ENCODE measurements around the gene RPE65.
"Not testable (repeated sequence)": the region's sequence is repeated elsewhere in the genome, so short reads cannot be mapped to it uniquely, and the experiment has no call there.

Gene RPE65

DNA sequence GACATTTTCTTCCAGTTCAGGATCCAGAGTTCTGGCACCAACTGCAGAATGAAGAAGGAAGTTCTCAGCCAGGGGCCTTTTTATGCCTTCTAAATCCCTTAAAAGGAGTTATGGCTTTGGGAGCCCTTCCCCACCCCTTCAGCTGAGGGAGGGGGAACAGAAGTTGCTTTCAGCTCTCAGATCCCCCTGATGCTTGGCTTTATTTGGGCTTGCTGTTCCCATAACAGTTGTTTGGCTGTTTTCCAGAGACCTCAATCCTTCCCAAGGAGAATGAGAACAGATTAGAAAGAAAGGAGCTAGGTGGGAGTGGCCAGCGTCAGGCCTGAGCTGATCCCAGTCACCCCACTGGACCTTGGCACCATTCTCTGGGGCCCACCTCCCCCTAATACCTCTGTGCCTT lies at the start of gene RPE65:
RPE65 (minus strand) TSS at position 54 of the 400 bp plus-strand sequence; CDS start at position 5, 49 bp downstream.
- no peak within 1 kb of the TSS for H3K4me3 ChIP-seq (ENCODE audit: control insufficient read depth, low read depth, low read length)
- no peak for DNase-seq (ENCODE audit: low read depth)
- TF ChIP-seq, protein P1, sequence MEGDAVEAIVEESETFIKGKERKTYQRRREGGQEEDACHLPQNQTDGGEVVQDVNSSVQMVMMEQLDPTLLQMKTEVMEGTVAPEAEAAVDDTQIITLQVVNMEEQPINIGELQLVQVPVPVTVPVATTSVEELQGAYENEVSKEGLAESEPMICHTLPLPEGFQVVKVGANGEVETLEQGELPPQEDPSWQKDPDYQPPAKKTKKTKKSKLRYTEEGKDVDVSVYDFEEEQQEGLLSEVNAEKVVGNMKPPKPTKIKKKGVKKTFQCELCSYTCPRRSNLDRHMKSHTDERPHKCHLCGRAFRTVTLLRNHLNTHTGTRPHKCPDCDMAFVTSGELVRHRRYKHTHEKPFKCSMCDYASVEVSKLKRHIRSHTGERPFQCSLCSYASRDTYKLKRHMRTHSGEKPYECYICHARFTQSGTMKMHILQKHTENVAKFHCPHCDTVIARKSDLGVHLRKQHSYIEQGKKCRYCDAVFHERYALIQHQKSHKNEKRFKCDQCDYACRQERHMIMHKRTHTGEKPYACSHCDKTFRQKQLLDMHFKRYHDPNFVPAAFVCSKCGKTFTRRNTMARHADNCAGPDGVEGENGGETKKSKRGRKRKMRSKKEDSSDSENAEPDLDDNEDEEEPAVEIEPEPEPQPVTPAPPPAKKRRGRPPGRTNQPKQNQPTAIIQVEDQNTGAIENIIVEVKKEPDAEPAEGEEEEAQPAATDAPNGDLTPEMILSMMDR (IDR thresholded peaks at IDR 0.05; ENCODE audit: control insufficient read depth, insufficient read depth, low read depth, low read length, missing control alignments): no peak

DNA sequence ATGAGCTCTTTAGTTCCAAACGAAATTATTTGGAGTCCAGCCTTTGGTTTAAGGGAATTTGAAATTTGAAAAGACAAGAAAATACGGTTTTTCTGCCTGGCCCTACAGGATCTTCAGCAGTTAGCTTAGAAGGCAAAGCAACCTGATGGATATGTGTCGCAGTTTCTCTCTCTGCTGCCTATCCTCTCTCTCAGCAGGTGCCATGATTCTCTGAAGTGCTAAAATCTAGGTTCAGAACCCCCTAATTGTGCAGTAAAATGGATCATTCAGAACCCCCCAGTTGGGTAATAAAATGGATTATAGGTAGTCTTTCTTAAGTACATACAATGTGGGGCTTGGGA lies 47.6 kb upstream of the RPE65 start:
- DNase-seq (ENCODE audit: low read depth): no peak
- peak overlapping the region; percentile 82 for H3K4me3 ChIP-seq (ENCODE audit: control insufficient read depth, low read depth, low read length)
- TF ChIP-seq, protein P1 (IDR thresholded peaks at IDR 0.05; ENCODE audit: control insufficient read depth, insufficient read depth, low read depth, low read length, missing control alignments): no peak

DNA sequence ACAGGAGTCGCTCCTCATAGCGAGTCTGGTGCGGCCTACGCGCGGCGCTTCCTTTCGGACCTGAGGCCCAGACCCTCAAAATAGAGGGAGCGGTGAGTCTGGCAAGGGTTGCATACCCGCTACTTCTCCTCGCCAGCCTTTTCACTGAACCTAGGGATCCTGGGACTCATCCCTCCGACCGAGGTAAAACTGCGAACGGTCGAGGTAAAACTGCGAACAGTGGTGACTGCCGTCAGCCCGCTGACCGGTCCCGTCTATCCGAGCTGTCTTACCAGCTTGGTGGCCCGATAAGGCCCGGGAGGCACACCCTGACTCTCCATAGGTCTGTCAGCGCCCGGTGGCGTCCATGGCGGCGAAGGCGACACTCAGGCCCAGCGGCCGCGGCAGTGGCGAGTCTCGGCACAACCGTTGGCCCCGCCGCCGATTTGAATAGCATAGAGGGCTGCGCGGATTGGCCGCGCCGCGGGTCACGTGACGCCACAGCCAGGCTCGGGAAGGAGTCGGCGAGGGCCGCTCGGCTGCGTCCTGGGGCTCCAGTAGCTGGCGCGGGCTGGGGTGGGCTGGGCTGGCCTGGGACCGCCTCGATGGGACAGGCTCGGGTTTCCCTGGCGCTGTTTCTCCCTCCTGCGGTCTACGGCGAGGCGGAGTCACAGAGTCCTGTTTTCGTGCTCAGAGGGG lies 47.1 kb upstream of the RPE65 start, which contains the start of gene DEPDC1:
DEPDC1 (minus strand) TSS at position 403 of the 678 bp plus-strand sequence; CDS start at position 320, 83 bp downstream.
- peak; percentile 66 for DNase-seq (ENCODE audit: low read depth)
- TF ChIP-seq, protein P1 (IDR thresholded peaks at IDR 0.05; ENCODE audit: control insufficient read depth, insufficient read depth, low read depth, low read length, missing control alignments): no peak
- H3K4me3 ChIP-seq (ENCODE audit: control insufficient read depth, low read depth, low read length): peak within 1 kb of the TSS; percentile 82

DNA sequence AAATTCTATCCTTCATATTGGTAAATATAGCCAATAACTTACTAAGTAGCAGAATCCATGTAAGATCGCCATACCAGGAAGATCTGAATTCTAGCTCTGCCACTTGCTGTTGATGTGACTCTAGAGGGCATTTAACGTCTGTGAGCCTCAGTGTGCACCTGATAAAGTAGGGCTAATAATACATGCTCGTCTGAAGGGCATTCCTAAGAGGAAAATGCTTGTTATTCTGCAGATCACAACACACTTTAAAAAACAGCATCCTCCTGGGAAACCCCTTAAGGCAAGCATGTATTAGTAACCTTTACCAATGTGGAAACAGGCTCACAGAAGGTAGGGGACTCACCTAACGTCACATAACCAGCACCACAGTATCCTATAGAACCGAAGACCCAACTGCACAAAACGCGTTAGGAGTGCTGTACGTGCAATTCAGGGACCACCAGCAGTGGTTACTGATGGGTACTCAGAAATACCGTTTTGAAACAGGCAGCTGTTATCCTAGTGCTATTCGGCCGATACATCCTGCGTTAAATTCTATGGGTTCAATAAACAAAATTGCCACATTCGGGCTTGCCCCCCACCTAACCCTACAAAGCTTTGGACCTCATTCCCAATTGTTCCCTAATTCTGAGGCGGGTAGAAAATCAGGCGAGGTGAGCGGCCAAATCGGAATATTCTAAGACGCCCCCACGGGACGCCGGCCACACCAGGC lies 46.4 kb upstream of the RPE65 start:
- H3K4me3 ChIP-seq (ENCODE audit: control insufficient read depth, low read depth, low read length): peak overlapping the region; percentile 82
- no peak for DNase-seq (ENCODE audit: low read depth)
- TF ChIP-seq, protein P1 (IDR thresholded peaks at IDR 0.05; ENCODE audit: control insufficient read depth, insufficient read depth, low read depth, low read length, missing control alignments): no peak

DNA sequence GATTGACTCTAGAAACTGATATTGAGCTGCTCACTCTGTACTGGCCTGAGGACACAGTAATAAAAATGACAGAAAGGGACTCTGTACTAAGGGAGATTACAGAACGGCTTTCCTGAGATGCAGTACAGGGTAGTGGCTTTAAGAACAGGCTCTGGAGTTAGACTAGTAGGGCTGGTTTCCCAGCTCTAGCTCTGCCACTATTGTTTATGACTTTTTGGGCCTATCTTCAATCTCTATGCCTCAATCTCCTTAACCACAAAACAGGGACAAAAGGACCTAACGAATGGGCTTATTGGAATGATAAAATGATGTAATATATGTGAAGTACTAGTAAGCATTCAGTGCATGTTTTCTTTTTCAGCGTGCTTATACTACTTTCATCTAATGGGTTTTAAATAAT lies 45.8 kb upstream of the RPE65 start:
- DNase-seq (ENCODE audit: low read depth): no peak
- H3K4me3 ChIP-seq (ENCODE audit: control insufficient read depth, low read depth, low read length): no peak overlapping the region; the same call in 1 of the 2 replicates
- TF ChIP-seq, protein P1 (IDR thresholded peaks at IDR 0.05; ENCODE audit: control insufficient read depth, insufficient read depth, low read depth, low read length, missing control alignments): no peak

DNA sequence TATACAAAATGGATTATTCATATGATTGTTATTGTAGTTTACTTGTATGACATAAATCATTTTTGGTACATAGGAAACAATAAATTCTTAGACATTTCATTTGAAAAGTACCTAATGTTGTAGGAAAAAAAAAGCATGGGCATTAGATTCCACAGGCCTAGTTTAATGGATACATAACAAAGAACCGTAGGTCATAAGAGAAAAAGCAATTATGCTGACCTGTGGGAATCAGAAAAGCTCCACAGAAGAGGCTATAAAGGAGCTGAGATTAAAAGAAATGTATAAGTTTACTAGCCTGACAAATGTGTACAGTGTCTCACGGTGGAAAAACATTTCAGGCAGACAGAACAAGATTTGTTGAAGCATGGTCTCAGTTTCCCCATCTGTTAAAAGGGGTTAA lies 43.4 kb upstream of the RPE65 start:
- TF ChIP-seq, protein P1 (IDR thresholded peaks at IDR 0.05; ENCODE audit: control insufficient read depth, insufficient read depth, low read depth, low read length, missing control alignments): no peak
- H3K4me3 ChIP-seq (ENCODE audit: control insufficient read depth, low read depth, low read length): no peak overlapping the region
- DNase-seq (ENCODE audit: low read depth): no peak

DNA sequence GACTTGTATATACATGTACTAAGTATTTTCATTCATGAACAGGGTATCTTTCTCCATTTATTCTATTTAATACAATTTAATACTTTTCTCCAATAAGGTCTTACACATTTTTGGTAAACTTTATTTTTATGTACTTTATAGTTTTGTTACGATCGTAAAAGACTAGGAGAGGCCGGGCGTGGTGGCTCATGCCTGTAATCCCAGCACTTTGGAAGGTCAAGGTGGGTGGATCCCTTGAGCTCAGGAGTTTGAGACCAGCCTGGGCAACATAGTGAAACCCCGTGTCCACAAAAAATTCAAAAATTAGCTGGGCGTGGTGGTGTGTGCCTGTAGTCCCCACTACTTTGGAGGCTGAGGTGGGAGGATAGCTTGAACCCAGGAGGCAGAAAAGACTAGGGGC lies 42.5 kb upstream of the RPE65 start:
- not testable (repeated sequence) for H3K4me3 ChIP-seq (ENCODE audit: control insufficient read depth, low read depth, low read length)

More for the DNA sequence above, 42.5 kb upstream of the RPE65 start:
- DNase-seq (ENCODE audit: low read depth): not testable (repeated sequence)

Data from AG09309 (cell line).